Retinal pigment epithelial cell (primary cell): ENCODE data around the gene TENM4.

Source experiments
- DNase-seq: peaks from one replicate; pipeline ENCODE4 v3.0.0-alpha.2; 2010; ENCODE audit warnings: low read depth
- H3K4me3 ChIP-seq: 2 replicates; pipeline ENCODE4 v1.5.1; 2011; ENCODE audit warnings: mild to moderate bottlenecking, low read length, control low read depth, moderate library complexity
- CTCF ChIP-seq: conservative IDR thresholded peaks from 2 replicates; pipeline ENCODE4 v1.5.1; 2011; ENCODE audit warnings: low read depth, low read length, control low read depth, inconsistent platforms

Gene TENM4

DNA sequence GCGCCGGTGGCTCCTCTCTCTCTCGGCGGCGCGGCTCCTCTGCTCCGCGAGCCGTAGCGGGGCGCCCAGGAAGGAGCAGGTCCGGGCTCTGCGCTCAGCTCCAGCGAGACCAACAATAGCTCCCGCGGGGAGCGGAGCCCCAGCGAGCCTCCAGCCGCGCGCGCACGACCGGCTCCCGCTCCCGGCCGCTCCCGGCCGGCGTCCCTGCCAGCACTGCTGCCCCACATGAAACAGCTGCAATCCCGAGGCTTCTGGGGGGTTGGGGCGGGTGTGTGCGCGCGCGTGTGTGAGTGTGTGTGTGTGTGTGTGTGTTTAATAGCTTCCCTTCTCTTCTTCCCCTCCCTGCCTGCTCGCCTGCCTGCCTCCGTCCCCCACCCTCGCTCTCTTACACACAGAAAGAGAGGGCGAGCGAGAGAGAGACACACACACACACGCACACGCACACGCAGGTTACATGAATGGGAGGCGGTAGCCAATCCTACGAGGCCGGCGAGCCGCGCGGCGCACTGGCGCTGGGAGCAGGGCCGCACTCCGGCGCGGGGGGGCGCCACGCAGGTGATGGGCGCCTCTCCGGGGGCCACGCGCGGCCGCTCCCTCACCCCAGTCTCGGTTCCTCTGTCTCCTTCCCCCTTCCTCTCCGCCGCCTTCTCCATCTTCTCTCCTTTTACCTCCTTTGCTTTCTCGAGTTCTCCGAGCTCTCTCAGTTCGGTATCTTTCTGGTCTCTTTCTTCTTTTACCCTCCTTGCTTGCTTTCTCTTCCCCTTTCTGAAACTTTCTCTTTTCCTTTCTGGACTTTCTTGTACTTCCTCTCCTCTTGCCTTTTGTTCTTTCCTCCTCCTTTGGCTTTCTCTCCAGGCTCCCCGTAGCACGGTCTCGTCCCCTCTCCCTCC lies at the start of gene TENM4:
TSS of gene TENM4 (minus strand) at position 460 of the 890 bp plus-strand sequence. CDS start 371,086 bp downstream, outside the sequence.
- TF ChIP-seq CTCF, result peak; percentile 16
- DNase-seq, result peak; percentile 71
- peak within 1 kb of the TSS; percentile 81 for H3K4me3 ChIP-seq

DNA sequence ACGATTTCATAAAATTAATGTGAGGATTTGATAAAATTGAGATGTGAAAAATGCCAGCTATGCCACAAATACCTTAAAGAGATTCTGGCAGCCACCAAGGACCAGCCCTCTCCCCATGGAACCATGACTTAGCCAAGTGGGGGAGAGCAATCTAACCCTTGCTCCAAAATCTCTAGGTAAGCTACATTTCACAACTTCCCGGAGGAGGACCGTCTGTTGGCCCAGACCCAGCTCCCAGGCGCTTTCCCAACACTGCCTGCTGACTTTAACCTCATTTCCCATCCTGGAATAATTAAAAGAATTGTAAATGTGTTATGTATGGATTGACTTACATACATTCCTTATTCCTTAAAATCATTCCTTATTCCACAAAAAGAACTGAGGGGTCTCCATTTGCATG lies 47.5 kb upstream of the TENM4 start:
- no peak for DNase-seq
- TF ChIP-seq CTCF, result no peak
- H3K4me3 ChIP-seq, result no peak overlapping the region

DNA sequence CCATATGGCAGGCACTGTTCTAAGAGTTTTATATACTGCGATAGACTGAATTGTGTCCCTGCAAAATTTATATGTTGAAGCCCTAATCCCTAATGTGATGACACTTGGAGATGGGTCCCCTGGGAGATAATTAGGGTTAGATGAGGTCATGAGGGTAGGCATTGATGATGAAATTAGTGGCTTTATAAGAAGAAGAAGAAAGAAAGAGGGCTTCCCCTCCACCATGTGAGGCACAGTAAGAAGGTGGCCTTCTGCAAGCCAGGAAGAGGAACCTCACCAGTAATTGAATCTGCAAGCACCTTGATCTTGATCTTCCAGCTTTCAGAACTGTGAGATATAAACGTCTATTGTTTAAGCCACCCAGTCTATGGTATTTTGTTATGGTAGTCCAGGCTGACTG lies 46.6 kb upstream of the TENM4 start:
- no peak overlapping the region for H3K4me3 ChIP-seq
- no peak for DNase-seq
- TF ChIP-seq CTCF, result no peak

- no peak for DNase-seq
- no peak overlapping the region for H3K4me3 ChIP-seq
- no peak for TF ChIP-seq CTCF
These were observed 45.6 kb upstream of the TENM4 start for GRCh38 chr11:79486242-79486984.

DNA sequence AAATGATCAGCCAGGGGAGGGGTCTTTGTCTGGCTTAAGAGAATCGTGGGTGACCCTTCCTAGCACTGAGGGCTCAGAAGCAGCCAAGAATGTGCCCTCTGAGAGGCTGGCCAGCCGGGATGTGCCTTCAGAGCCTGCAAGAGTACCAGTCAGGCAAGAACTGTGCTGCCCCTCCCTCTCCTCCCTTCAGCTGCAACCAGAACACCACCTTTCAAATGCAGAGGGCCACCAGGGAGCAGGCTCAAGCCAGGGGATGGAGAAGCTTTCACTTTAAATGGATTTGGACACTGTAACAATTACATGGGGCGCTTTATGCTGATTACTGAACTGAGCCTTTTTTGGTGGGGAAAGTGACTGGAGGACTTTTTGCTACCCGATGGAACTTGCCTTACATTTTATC lies 44.9 kb upstream of the TENM4 start:
- H3K4me3 ChIP-seq, result no peak overlapping the region
- no peak for DNase-seq
- TF ChIP-seq CTCF, result no peak

DNA sequence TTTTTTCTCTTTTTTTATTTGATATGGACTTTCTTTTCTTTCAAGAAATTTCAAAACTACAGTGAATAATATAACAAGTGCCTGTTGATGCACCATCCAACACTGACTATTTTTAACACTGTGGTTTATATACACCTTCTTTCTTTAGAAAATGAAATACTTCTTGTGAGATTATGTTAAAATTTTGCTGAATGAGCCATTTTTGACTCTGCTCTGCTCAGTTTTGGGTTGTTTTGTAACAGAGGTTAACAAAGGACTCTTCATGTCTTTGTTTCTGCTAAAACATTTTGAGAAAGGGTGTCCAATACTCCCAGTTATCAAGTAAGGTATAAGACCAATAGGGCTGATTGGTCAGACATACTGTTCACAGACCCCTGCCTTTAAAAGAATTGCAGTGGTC lies 44.0 kb upstream of the TENM4 start:
- no peak for DNase-seq
- no peak for TF ChIP-seq CTCF
- H3K4me3 ChIP-seq, result no peak overlapping the region

GRCh38 chr11:79482800-79483199 lies 42.0 kb upstream of the TENM4 start:
- no peak for DNase-seq
- TF ChIP-seq CTCF, result no peak
- H3K4me3 ChIP-seq, result no peak overlapping the region
